Heart right ventricle (tissue), 16 donors: ENCODE measurements around the gene IL1RN. TPM values are rescaled to one million over a fixed set of nuclear protein-coding genes. Genes with fewer than 3 reads are reported as not detected.
"Not testable (repeated sequence)": the region's sequence is repeated elsewhere in the genome, so short reads cannot be mapped to it uniquely, and the experiment has no call there.

ENCODE experiments used
- ATAC-seq, 8 donors: fragments of 200-7000 bp; cut with Tn5 transposase; one replicate each; pipeline ENCODE4 v1.9.1; 2020; ENCODE audit warnings: mild to moderate bottlenecking in 8 of 8, moderate library complexity in 8 of 8, moderate number of reproducible peaks in 1 of 8
- DNase-seq, 2 donors: peaks; one replicate each; pipeline ENCODE4 v3.0.0-alpha.2; 2020
- H3K27ac ChIP-seq, 10 donors: fragments of 200-600 bp; sonication (generic) in 2 of 10; one replicate each; pipeline versions ENCODE4 v1.5.0 to v1.8.0; 2020 to 2022; ENCODE audit warnings: mild to moderate bottlenecking in 3 of 10
- H3K27me3 ChIP-seq, 7 donors: fragments of 200-600 bp; one replicate each; pipeline ENCODE4 v1.8.0; 2021 to 2022; ENCODE audit warnings: mild to moderate bottlenecking in 2 of 7
- H3K36me3 ChIP-seq, 9 donors: fragments of 200-600 bp; sonication (generic) in 1 of 9; one replicate each; pipeline versions ENCODE4 v1.5.0 to v1.8.0; 2020 to 2022; ENCODE audit warnings: mild to moderate bottlenecking in 2 of 9
- H3K4me1 ChIP-seq, 9 donors: fragments of 200-600 bp; sonication (generic) in 1 of 9; one replicate each; pipeline versions ENCODE4 v1.5.0 to v1.8.0; 2020 to 2022; ENCODE audit warnings: mild to moderate bottlenecking in 4 of 9
- H3K4me3 ChIP-seq, 10 donors: fragments of 200-600 bp; sonication (generic) in 2 of 10; one replicate each; pipeline versions ENCODE4 v1.5.0 to v1.8.0; 2020 to 2022; ENCODE audit warnings: mild to moderate bottlenecking in 7 of 10, moderate library complexity in 2 of 10
- H3K9me3 ChIP-seq, 11 donors: fragments of 200-600 bp in 10 of 11; sonication (generic) in 2 of 11; one replicate each; pipeline versions ENCODE4 v1.5.0 to v1.8.0; 2013 to 2022; ENCODE audit warnings: mild to moderate bottlenecking in 2 of 11, control low read depth in 1 of 11, moderate library complexity in 1 of 11
- WGBS, 2 donors: extraction: QIAGEN DNeasy Blood & Tissue Kit; methylation state at CpG; one replicate each; pipeline ENCODE4 v1.1.7; 2013; ENCODE audit warnings: inconsistent platforms in 1 of 2; 5-methylcytosine and 5-hydroxymethylcytosine counted together
- intact Hi-C, 10 donors: fragments of 100-400 bp; cut with DNase I; formaldehyde crosslinking; loops; one replicate each; pipeline versions ENCODE4 v1.11.1 to v1.14.2; 2022
- polyA plus RNA-seq, 2 donors: library from polyadenylated mRNA; stranded (reverse); fragments of 200-250 nt; gene quantifications; one replicate each; pipeline ENCODE4 v1.2.3, GENCODE V29; 2013
- total RNA-seq, 10 donors: library from RNA; stranded (reverse); fragmentation: NEBNext Ultra II Directional in 3 of 10; extraction: Animal tissue kit (Norgen Biotek cat#: 25700) in 3 of 10; gene quantifications; one replicate each; pipeline versions ENCODE4 v1.2.1 to v1.2.4, GENCODE V29; 2021 to 2023
- TF ChIP-seq, protein P1 (sequence below), 9 donors: fragments of 200-600 bp; sonication (generic) in 2 of 9; IDR thresholded peaks; one replicate each; pipeline versions ENCODE4 v1.5.0 to v1.8.0; 2021 to 2022; ENCODE audit warnings: antibody characterized with exemption in 9 of 9, mild to moderate bottlenecking in 5 of 9, moderate library complexity in 1 of 9
- donor health status: Arrhythmogenic right ventricular cardiomyopathy.
- donor health status: ischemic (EF 13 %, LVEDD 7.1; RV severe dilation, severe dysfunction).
- donor health status: healthy with polysubstance abuse.
- donor health status: DM: no; HTN: yes; CAD: no.
- donor health status: DM: no; HTN: no; CAD: no.
- donor health status: ischemic (EF 25% LVEDD 6.9; RV normal size, moderate dysfunction).
- donor health status: ischemic (EF 25% LVEDD 5.7; RV mildly dilated, moderate dysfunction).
- donor health status: healthy.
- donor health status: DM: yes; HTN: yes; CAD: no.
- donor health status: Ischemic cardiomyopathy.
- donor health status: ischemic (EF 35%, LVEDD 5.7; RV mildly dilated, moderate dysfunction).
- donor health status: nonischemic (EF 11% LVEDD 7.7; RV severe dilation, severe dysfunction).
- donor health status: DM: yes; HTN: yes; CAD: no.
- donor health status: PGD.
- donor health status: ischemic (EF 29% LVEDD 5.4; RV normal size, mild dysfunction).
- donor health status: nonischemic (EF 23%, LVEDD 6.1; RV moderate dilation, normal function).

Gene IL1RN
- total and polyA plus RNA-seq, 12 donors, result 0.22 to 9.2 (median 0.85) TPM; not detected in 2

DNA sequence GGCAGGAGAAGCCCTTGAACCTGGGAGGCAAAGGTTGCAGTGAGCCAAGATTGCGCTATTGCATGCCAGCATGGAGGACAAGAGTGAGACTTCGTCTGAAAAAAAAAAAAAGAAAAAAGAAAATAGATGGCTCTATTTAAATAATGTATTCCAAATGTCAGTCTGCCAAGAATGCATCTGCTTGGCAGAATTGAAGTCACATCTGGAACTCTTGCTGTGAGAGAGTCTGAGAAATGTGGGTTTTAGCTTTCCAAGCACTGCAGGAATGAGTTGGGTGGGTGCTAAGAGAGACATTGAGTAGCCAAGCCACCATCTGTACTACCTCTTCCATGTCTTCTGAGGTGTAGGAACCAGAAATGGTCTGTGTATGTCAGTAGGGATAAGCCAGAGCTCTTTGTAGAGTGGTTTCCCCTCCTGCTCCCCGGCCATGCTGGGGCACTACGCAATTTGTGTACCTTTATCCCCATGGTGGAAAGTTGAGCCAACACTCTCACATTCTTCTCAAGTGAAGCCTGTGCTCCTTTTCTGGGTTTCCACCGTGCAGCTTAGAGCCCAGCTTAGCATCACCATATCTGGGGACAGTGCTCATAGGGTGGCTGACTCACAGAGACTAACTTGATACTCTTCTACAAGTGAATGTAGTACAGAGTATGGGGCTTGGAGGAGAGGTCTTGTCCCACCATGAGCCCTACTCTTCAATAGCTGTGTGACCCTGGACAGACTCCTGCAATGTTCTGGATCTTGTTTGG lies 34.4 kb upstream of the IL1RN start:
- 83 to 88% methylated on average over 5 of the region's 5 CpGs for WGBS, 2 donors

DNA sequence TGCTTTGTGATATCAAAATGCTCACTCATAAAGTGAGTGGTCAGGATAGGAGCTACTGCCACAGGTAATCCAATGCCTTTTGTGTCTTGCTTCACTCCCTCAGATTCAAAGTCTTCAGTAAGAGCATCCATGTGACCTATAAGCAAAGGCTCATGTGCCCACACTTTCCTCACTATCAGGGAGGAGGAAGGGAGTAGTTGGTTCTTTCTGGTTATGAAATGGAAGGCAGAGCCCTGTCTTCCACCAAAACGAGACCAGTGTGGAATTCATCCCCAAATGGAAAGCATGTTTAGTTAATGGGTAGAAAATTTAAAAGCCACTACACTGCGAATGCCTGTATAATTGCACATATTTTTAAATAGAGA lies 33.8 kb upstream of the IL1RN start:
- intact Hi-C loops, result no loop called here
- 45 to 47% methylated on average over 2 of the region's 2 CpGs for WGBS, 2 donors
- peaks cover 0 to 7% (median 0%) of the 10 kb centered on the region in 7 donors for H3K27me3 ChIP-seq
- no peak overlapping the region for H3K4me3 ChIP-seq
- TF ChIP-seq, protein P1, sequence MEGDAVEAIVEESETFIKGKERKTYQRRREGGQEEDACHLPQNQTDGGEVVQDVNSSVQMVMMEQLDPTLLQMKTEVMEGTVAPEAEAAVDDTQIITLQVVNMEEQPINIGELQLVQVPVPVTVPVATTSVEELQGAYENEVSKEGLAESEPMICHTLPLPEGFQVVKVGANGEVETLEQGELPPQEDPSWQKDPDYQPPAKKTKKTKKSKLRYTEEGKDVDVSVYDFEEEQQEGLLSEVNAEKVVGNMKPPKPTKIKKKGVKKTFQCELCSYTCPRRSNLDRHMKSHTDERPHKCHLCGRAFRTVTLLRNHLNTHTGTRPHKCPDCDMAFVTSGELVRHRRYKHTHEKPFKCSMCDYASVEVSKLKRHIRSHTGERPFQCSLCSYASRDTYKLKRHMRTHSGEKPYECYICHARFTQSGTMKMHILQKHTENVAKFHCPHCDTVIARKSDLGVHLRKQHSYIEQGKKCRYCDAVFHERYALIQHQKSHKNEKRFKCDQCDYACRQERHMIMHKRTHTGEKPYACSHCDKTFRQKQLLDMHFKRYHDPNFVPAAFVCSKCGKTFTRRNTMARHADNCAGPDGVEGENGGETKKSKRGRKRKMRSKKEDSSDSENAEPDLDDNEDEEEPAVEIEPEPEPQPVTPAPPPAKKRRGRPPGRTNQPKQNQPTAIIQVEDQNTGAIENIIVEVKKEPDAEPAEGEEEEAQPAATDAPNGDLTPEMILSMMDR (IDR thresholded peaks at IDR 0.05), result no peak
- H3K9me3 ChIP-seq, result peaks cover 0 to 12% (median 0%) of the 10 kb centered on the region in 11 donors
- no peak overlapping the region for H3K27ac ChIP-seq
- peaks cover 0 to 4% (median 0%) of the 10 kb centered on the region in 9 donors for H3K4me1 ChIP-seq
- DNase-seq (no peak), ATAC-seq (no peak)
- H3K36me3 ChIP-seq, result no peaks in the 10 kb centered on the region

More for the DNA sequence above, 34.4 kb upstream of the IL1RN start:
- TF ChIP-seq, protein P1 (IDR thresholded peaks at IDR 0.05), result no peak
- Histone ChIP-seq H3K36me3 (no peaks in the 10 kb centered on the region), H3K27me3 (peaks cover 0 to 8% (median 0%) of the 10 kb centered on the region in 7 donors), H3K27ac (no peak overlapping the region), H3K4me1 (peaks cover 0 to 4% (median 0%) of the 10 kb centered on the region in 9 donors), H3K4me3 (no peak overlapping the region), H3K9me3 (peaks cover 0 to 12% (median 0%) of the 10 kb centered on the region in 11 donors)
- no peak for DNase-seq
- intact Hi-C loops, result no loop called here
- ATAC-seq, result no peak

DNA sequence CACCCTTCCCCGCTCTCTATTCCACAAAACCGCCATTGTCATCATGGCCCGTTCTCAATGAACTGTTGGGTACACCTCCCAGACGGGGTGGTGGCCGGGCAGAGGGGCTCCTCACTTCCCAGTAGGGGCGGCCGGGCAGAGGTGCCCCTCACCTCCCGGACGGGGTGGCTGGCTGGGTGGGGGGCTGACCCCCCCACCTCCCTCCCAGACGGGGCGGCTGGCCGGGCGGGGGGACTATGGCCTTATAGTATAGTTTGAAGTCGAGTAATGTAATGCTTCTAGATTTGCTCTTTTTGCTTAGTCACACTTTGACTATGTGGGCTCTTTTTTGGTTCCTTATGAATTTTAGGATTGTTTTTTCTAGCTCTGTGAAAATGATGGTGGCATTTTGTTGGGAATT lies 31.1 kb upstream of the IL1RN start:
- H3K36me3 ChIP-seq, H3K4me1 ChIP-seq, ATAC-seq, H3K27ac ChIP-seq, DNase-seq, intact Hi-C loops, H3K27me3 ChIP-seq, H3K4me3 ChIP-seq: not testable (repeated sequence)
- WGBS, 2 donors, result 89 to 95% methylated on average over 11 of the region's 14 CpGs
- peaks cover 0 to 12% (median 0%) of the 10 kb centered on the region in 11 donors for H3K9me3 ChIP-seq

DNA sequence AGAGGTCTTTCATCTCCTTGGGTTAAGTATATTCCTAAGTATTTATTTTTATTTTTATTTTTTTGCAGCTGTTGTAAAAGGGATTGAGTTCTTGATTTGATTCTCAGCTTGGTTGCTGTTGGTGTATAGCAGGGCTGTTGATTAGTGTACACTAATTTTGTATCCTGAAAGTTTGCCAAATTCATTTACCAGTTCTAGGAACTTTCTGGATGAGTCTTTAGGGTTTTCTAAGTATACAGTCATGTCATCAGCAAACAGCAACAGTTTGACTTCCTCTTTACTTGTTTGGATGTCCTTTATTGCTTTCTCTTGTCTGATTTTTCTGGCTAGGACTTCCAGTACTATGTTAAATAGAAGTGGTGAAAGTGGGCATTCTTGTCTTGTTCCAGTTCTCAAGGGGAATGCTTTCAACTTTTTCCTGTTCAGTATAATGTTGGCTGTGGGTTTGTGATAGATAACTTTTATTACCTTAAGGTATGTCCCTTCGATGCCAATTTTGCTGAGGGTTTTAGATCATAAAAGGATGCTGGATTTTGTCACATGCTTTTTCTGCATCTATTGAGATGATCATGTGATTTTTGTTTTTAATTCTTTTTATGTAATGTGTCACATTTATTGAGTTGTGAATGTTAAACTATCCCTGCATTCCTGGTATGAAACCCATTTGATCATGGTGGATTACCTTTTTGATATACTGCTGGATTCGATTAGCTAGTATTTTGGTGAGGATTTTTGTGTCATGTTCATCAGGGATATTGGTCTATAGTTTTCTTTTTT lies 30.4 kb upstream of the IL1RN start:
- H3K27me3 ChIP-seq, H3K4me3 ChIP-seq, H3K36me3 ChIP-seq, ATAC-seq, intact Hi-C loops, DNase-seq, H3K27ac ChIP-seq, H3K4me1 ChIP-seq: not testable (repeated sequence)
- H3K9me3 ChIP-seq, result peaks cover 0 to 12% (median 0%) of the 10 kb centered on the region in 11 donors
- 85 to 90% methylated on average over 2 of the region's 2 CpGs for WGBS, 2 donors

DNA sequence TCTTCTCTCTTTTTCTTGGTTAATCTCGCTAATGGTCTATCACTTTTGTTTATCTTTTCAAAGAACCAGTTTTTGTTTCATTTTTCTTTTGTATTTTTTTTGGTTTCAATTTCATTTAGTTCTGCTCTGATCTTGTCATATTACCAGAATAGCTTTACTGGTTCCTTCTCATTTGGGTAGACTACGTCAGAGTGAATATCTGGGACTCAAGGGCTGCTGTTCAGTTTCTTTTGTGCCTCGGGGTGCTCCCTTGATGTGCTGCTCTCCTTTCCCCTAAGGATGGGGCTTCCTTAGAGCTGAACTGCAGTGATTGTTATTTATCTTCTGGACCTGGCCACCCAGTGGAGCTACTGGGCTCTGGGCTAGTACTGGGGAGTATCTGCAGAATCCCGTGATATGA lies 29.4 kb upstream of the IL1RN start:
- 87% methylated on average over 4 of the region's 4 CpGs for WGBS, 2 donors
- DNase-seq, result no peak
- TF ChIP-seq, protein P1 (IDR thresholded peaks at IDR 0.05), result no peak

More for the DNA sequence above, 29.4 kb upstream of the IL1RN start:
- H3K27me3 ChIP-seq, result peaks cover 0 to 4% (median 0%) of the 10 kb centered on the region in 7 donors
- no peaks in the 10 kb centered on the region for H3K36me3 ChIP-seq
- no peak for ATAC-seq
- no peak overlapping the region for H3K4me3 ChIP-seq
- intact Hi-C loops, result no loop called here
- H3K9me3 ChIP-seq, result peaks cover 0 to 19% (median 0%) of the 10 kb centered on the region in 11 donors
- H3K4me1 ChIP-seq, result peaks cover 0 to 4% (median 0%) of the 10 kb centered on the region in 9 donors
- H3K27ac ChIP-seq, result no peak overlapping the region
